ENCODE data around the gene KIT.

The KIT gene

DNA sequence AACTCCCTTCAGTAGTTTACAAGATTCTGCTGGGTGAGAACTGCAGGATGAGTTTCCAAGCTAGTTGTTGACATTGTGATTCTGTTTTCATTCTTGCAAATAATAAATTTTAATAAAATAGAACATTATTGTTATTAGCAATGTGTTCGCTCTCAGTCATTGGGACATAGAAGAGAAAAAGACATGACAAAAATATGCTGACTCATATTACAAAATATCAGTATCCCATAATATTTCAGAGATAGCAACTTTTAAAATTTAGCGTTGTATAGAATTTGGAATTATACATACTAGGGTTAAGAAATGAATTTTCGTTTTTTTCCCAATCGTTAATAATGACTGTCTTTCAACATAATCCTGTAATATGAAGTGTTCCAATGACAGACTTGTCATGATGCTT, 45.4 kb downstream of the KIT start:
- Histone ChIP-seq H3K27me3 (ENCODE audit: insufficient read depth, low read length) (peaks cover 7% of the 10 kb centered on the region; the same call in 1 of the 2 replicates), H3K27ac (ENCODE audit: low read depth, low read length) (no peak overlapping the region), H3K36me3 (ENCODE audit: insufficient read depth, low read length) (no peaks in the 10 kb centered on the region), H3K4me1 (ENCODE audit: control insufficient read depth, insufficient read depth, low read length, unreplicated experiment) (no peaks in the 10 kb centered on the region), H3K79me2 (ENCODE audit: control insufficient read depth, insufficient read depth, low read length, unreplicated experiment) (no peaks in the 10 kb centered on the region), H3K4me3 (ENCODE audit: low read depth, low read length) (no peak overlapping the region), H2AFZ (ENCODE audit: low read length, unreplicated experiment) (no peak overlapping the region)

DNA sequence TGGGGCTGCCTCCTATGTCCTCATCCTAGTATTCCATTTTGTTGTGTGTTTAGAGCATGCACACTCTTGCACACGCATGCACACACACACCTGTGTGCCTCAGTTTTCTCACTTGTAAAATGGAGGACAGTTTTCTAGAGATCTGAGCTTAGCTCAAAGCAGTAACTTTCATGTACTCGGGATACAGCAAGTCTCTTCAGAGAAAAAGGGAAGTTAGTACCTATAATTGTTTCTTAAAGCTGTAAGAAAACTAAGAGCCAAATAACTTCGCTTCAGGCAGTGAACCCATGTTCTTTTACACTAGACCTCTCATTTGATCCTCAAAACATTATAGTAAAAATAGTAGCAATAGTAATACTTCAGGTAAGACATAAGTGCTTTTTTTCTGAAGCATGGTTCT, 49.6 kb downstream of the KIT start:
- Histone ChIP-seq H2AFZ (ENCODE audit: low read length, unreplicated experiment) (no peak overlapping the region), H3K27ac (ENCODE audit: low read depth, low read length) (no peak overlapping the region), H3K36me3 (ENCODE audit: insufficient read depth, low read length) (no peaks in the 10 kb centered on the region), H3K27me3 (ENCODE audit: insufficient read depth, low read length) (peaks cover under 1% of the 10 kb centered on the region; the same call in 1 of the 2 replicates), H3K79me2 (ENCODE audit: control insufficient read depth, insufficient read depth, low read length, unreplicated experiment) (no peaks in the 10 kb centered on the region), H3K4me3 (ENCODE audit: low read depth, low read length) (no peak overlapping the region), H3K4me1 (ENCODE audit: control insufficient read depth, insufficient read depth, low read length, unreplicated experiment) (no peaks in the 10 kb centered on the region)

DNA sequence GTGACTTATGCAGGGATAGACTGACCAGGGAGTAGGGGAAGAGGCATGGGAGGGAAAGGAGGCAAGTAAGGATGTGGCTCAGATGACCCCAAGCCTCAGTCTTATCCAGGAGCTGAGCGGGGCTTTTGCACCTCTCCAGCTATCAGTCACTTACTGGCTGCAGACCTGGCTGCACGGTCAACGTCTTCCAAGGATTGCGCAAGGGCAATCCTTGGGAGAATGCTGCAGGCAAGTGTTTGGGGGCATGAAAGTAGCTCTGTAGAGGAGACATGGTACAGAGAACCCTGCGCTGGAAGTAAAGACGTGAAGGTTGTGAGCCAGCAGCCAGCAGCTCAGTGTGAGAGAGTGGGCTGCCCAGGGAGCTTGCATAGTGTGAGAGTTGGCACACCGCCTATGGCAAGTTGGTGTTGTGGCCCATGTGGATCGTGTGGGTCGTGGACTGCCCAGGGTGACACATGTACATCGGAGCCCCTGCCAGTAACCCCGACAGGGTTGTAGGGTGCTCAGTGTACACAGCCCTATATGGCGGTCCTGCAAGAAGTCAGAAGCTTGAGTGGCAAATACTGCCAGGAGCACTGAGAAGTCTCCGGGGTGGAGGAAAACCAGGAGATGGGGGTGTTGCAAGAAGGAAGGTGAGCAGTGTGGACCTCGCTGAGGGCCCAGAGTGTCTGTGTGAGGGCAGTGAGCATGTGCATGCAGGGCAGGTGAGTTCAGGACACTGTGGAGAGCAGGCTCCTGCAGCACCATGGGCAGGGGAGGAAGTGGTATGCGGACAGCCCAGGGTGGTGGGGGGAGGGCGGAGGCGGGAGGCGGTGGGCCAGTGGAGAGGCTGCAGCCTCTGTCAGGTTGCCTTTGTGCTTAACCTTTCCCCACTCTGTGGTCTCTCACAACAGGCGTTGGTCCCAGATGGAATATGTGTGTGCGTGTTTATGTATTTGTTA, 50.9 kb downstream of the KIT start:
- Histone ChIP-seq H3K4me3 (ENCODE audit: low read depth, low read length) (no peak overlapping the region), H3K4me1 (ENCODE audit: control insufficient read depth, insufficient read depth, low read length, unreplicated experiment) (no peaks in the 10 kb centered on the region), H3K79me2 (ENCODE audit: control insufficient read depth, insufficient read depth, low read length, unreplicated experiment) (no peaks in the 10 kb centered on the region), H2AFZ (ENCODE audit: low read length, unreplicated experiment) (no peak overlapping the region), H3K36me3 (ENCODE audit: insufficient read depth, low read length) (no peaks in the 10 kb centered on the region), H3K27me3 (ENCODE audit: insufficient read depth, low read length) (peaks cover 5% of the 10 kb centered on the region; the same call in 1 of the 2 replicates), H3K27ac (ENCODE audit: low read depth, low read length) (no peak overlapping the region)

DNA sequence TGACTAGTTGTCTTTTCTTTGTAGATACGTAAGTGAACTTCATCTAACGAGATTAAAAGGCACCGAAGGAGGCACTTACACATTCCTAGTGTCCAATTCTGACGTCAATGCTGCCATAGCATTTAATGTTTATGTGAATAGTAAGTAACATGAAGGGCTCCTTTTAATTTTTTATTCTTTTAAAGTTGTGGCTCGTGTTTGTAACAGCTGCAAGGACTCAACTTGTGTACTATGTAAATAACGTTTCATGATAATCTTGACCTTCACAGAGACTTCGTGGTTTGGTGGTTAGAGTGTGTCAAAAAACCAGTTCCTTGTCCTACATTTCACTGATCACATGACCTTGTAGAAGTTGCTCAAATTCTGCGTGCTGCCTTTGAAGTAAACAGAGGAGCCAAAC, 51.6 kb downstream of the KIT start:
- H3K4me3 ChIP-seq (ENCODE audit: low read depth, low read length): no peak overlapping the region
- peaks cover 5% of the 10 kb centered on the region; the same call in 1 of the 2 replicates for H3K27me3 ChIP-seq (ENCODE audit: insufficient read depth, low read length)

DNA sequence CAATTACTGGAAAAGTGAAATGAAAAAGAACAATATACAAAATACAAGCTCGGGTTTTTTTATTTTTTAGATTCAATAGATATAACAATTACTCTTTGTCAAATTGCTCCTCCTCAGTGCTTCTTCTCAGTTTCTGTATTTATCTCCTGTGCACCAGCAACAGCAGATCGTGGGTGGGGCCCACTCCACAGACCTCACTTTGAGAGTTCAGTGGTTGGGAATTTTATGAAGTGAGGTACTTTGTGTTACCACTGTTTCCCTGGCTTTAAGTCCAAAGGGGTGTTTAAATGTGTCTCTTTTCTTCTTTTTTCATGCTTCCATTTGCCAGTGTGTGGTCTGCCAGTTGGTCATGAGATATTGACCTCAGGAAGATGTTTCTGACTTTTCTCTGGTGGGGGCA, 54.4 kb downstream of the KIT start:
- Histone ChIP-seq H3K4me3 (ENCODE audit: low read depth, low read length) (no peak overlapping the region), H3K36me3 (ENCODE audit: insufficient read depth, low read length) (no peaks in the 10 kb centered on the region), H3K27ac (ENCODE audit: low read depth, low read length) (no peak overlapping the region), H3K79me2 (ENCODE audit: control insufficient read depth, insufficient read depth, low read length, unreplicated experiment) (no peaks in the 10 kb centered on the region), H3K4me1 (ENCODE audit: control insufficient read depth, insufficient read depth, low read length, unreplicated experiment) (no peaks in the 10 kb centered on the region), H3K27me3 (ENCODE audit: insufficient read depth, low read length) (0 out of 2 replicates have a peak, but pooled peaks cover 5% of the 10 kb centered on the region), H2AFZ (ENCODE audit: low read length, unreplicated experiment) (no peak overlapping the region)

More for the DNA sequence above, 51.6 kb downstream of the KIT start:
- Histone ChIP-seq H3K4me1 (ENCODE audit: control insufficient read depth, insufficient read depth, low read length, unreplicated experiment) (no peaks in the 10 kb centered on the region), H3K36me3 (ENCODE audit: insufficient read depth, low read length) (no peaks in the 10 kb centered on the region), H3K79me2 (ENCODE audit: control insufficient read depth, insufficient read depth, low read length, unreplicated experiment) (no peaks in the 10 kb centered on the region), H2AFZ (ENCODE audit: low read length, unreplicated experiment) (no peak overlapping the region), H3K27ac (ENCODE audit: low read depth, low read length) (no peak overlapping the region)

DNA sequence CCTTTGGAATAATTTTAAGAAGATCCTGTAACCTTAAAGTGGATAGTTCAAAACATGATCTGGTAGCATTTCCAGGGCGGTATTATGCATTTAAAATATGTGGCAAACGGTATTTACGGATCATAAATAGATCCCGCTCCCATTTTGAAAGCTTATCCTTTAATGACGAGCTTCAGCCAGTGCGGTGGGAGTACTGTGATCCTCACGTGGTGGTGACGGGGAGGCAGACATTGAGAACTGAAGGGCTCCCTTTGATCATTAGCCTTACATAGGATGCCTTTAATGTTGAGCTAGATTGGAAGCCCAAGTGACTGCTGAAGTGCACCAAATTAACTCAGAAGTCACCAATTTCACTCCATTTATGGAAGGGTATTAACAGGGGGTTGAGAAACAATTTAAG, 56.9 kb downstream of the KIT start:
- 0 out of 2 replicates have a peak, but pooled peaks cover 5% of the 10 kb centered on the region for H3K27me3 ChIP-seq (ENCODE audit: insufficient read depth, low read length)
- no peaks in the 10 kb centered on the region for H3K4me1 ChIP-seq (ENCODE audit: control insufficient read depth, insufficient read depth, low read length, unreplicated experiment)

DNA sequence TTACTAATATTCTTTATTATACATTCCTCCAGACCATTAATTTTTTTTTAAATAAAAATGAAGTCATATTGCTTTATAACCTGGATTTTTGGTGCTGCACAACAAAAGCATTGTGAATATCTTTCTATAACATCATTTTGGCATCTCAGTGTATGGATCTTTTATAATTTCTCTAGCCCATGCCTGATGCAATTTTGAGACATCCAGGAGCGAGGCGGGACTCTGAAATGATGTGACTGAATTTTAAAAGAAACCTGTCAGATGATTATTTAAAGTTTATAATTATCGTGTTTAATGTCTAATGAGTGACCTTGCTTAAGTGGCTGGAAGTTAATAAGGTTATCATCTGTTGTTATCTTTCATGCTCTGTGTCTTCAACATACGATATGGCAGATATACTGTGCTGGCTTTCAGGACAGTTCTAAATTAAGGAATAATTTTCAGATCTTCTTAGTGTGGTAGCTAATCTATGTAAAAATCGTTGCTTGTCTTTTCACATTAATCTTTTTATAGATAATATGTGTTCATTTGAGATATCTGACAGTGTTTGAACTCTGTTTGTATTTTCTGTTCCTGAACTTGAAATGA, 58.8 kb downstream of the KIT start:
- Histone ChIP-seq H3K36me3 (ENCODE audit: insufficient read depth, low read length) (no peaks in the 10 kb centered on the region), H3K27ac (ENCODE audit: low read depth, low read length) (no peak overlapping the region), H3K27me3 (ENCODE audit: insufficient read depth, low read length) (0 out of 2 replicates have a peak, but pooled peaks cover 5% of the 10 kb centered on the region), H3K79me2 (ENCODE audit: control insufficient read depth, insufficient read depth, low read length, unreplicated experiment) (no peaks in the 10 kb centered on the region), H2AFZ (ENCODE audit: low read length, unreplicated experiment) (no peak overlapping the region), H3K4me1 (ENCODE audit: control insufficient read depth, insufficient read depth, low read length, unreplicated experiment) (no peaks in the 10 kb centered on the region), H3K4me3 (ENCODE audit: low read depth, low read length) (no peak overlapping the region)

More for the DNA sequence above, 56.9 kb downstream of the KIT start:
- H2AFZ ChIP-seq (ENCODE audit: low read length, unreplicated experiment): no peak overlapping the region
- no peak overlapping the region for H3K27ac ChIP-seq (ENCODE audit: low read depth, low read length)
- no peaks in the 10 kb centered on the region for H3K79me2 ChIP-seq (ENCODE audit: control insufficient read depth, insufficient read depth, low read length, unreplicated experiment)
- no peak overlapping the region for H3K4me3 ChIP-seq (ENCODE audit: low read depth, low read length)
- H3K36me3 ChIP-seq (ENCODE audit: insufficient read depth, low read length): no peaks in the 10 kb centered on the region

DNA sequence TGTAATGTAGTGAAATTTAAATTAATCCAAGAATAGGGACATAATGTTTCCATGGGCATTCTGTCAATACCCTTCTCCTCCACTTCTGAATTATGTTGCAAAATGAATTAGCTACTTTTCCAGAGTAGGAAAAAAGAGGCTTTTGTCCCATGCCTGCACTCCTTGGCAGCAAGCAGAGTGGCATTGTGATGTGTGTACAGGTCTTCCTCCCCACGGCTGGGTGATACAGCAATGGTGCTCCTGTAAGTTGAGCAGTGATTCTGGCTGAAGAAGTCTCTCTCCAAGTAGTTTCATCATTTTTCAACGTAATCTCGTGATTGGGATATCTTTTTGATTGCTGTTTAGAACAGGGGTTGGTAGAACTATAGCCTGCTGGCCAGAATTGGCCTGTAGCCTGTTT, 59.9 kb downstream of the KIT start:
- Histone ChIP-seq H3K36me3 (ENCODE audit: insufficient read depth, low read length) (no peaks in the 10 kb centered on the region), H3K4me3 (ENCODE audit: low read depth, low read length) (no peak overlapping the region), H3K27me3 (ENCODE audit: insufficient read depth, low read length) (0 out of 2 replicates have a peak, but pooled peaks cover 1% of the 10 kb centered on the region), H3K79me2 (ENCODE audit: control insufficient read depth, insufficient read depth, low read length, unreplicated experiment) (no peaks in the 10 kb centered on the region), H2AFZ (ENCODE audit: low read length, unreplicated experiment) (no peak overlapping the region), H3K4me1 (ENCODE audit: control insufficient read depth, insufficient read depth, low read length, unreplicated experiment) (no peaks in the 10 kb centered on the region), H3K27ac (ENCODE audit: low read depth, low read length) (no peak overlapping the region)

DNA sequence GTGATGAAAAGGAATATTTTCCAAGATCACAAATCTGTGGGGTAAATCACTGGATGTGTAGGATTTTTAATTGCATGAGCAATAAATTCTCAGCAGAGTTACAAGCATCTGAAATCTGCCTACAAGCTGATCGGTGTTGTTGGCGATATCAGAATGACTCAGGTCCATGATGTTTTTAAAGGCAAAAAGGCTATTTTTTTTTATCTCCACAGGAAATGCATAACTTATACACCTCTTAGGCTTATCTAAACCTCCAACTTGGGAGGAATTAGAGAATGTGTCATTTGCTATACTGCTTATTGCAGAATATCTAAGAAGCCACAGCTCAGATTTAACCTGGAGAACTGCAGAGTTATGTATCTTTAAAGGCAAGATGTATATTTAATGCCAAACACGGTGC, 61.6 kb downstream of the KIT start:
- no peaks in the 10 kb centered on the region for H3K27me3 ChIP-seq (ENCODE audit: insufficient read depth, low read length)
- H3K4me3 ChIP-seq (ENCODE audit: low read depth, low read length): no peak overlapping the region
- H3K4me1 ChIP-seq (ENCODE audit: control insufficient read depth, insufficient read depth, low read length, unreplicated experiment): no peaks in the 10 kb centered on the region
- H3K36me3 ChIP-seq (ENCODE audit: insufficient read depth, low read length): no peaks in the 10 kb centered on the region
- no peak overlapping the region for H3K27ac ChIP-seq (ENCODE audit: low read depth, low read length)
- no peaks in the 10 kb centered on the region for H3K79me2 ChIP-seq (ENCODE audit: control insufficient read depth, insufficient read depth, low read length, unreplicated experiment)
- H2AFZ ChIP-seq (ENCODE audit: low read length, unreplicated experiment): no peak overlapping the region

DNA sequence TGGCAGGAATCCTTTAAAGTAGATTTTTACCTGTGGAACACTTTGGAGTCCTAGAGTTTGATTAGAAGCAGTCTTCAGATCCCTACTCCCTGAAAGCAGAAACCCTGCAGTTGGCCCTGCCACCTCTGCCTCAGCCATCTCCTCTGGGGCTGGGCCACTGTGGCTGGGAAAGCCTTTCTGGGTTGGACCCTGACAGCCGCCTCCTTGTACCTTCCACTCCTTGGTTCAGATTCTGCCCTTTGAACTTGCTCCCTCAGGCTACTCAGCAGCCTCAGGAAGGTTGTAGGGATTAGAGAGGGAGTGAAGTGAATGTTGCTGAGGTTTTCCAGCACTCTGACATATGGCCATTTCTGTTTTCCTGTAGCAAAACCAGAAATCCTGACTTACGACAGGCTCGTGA, 65.5 kb downstream of the KIT start:
- Histone ChIP-seq H3K79me2 (ENCODE audit: control insufficient read depth, insufficient read depth, low read length, unreplicated experiment) (no peaks in the 10 kb centered on the region), H3K36me3 (ENCODE audit: insufficient read depth, low read length) (no peaks in the 10 kb centered on the region), H3K4me1 (ENCODE audit: control insufficient read depth, insufficient read depth, low read length, unreplicated experiment) (no peaks in the 10 kb centered on the region), H2AFZ (ENCODE audit: low read length, unreplicated experiment) (no peak overlapping the region), H3K4me3 (ENCODE audit: low read depth, low read length) (no peak overlapping the region), H3K27ac (ENCODE audit: low read depth, low read length) (no peak overlapping the region), H3K27me3 (ENCODE audit: insufficient read depth, low read length) (peaks cover 12% of the 10 kb centered on the region; the same call in 1 of the 2 replicates)

Measured in ACC112 (cell line).